GM19043 (cell line): Measurements from ENCODE around the gene PGGT1B.

Experiments
- ATAC-seq: cut with Tn5 transposase; IDR thresholded peaks from one replicate; pipeline ENCODE4 v1.9.1; 2021; ENCODE audit warnings: low read depth; ENCODE audit not compliant: unreplicated experiment

The PGGT1B gene

GRCh38 chr5:115262321-115263077 is at the start of gene PGGT1B:
PGGT1B (minus strand) TSS chr5:115262877; CDS start chr5:115262851, 26 bp downstream.
- peak; percentile 77 for ATAC-seq

DNA sequence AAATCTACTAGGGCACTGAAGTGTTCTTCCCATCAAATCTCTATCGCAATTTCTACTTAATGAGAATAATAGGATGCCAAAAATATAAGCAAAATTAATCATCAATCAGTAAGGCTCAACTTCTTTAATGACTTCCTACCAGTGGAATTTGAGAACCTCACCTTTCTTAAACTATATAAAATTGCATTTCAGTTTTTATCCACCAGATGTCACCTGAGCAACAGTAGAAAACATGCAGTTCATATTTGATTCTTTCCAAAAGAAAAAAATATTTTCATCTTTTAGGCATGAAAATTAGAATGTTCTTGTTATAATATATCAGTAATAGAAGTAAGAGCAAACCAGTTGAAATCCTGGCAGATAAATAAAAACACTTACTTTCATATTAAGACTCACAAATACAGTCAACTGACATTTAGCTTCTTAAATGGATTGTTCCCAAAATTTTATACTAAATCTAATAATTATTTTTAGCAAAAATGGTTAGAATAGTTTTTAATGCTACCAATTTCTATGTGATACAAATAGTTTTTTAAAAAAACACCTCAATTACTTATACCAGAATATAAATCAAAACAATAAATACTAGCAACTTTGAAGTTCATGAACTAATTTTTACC is 47.2 kb upstream of the PGGT1B start:
- ATAC-seq: no peak

GRCh38 chr5:115308815-115309214 is 46.1 kb upstream of the PGGT1B start:
- ATAC-seq: no peak

DNA sequence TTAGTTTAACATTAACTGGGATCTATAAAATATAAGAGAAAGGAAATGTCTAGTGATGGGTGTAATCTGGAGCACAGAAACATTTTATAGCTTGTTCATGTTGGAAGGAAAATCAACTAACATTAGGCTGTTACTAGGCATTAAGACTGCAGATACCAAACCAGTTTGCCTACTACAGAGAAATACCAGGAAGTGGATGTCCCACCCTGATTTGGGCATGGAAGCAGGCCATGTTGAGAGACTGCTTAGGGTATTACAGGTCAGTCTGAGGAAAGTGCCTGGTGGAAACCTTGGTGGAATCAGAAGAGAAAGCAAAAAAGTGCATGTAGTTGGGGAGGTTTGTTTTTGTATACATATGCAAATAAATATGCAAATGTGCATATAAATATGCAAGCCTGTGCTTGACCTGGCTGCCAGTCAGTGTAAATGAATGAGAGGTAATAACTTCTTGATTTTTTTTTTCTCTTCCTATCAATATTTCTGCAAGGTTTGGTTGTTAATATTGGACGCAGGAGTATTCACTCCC is 43.4 kb upstream of the PGGT1B start:
- ATAC-seq: no peak

GRCh38 chr5:115304496-115304895 is 41.8 kb upstream of the PGGT1B start:
- ATAC-seq: no peak

- ATAC-seq: no peak
Observed at GRCh38 chr5:115298811-115299210, 36.1 kb upstream of the PGGT1B start.

DNA sequence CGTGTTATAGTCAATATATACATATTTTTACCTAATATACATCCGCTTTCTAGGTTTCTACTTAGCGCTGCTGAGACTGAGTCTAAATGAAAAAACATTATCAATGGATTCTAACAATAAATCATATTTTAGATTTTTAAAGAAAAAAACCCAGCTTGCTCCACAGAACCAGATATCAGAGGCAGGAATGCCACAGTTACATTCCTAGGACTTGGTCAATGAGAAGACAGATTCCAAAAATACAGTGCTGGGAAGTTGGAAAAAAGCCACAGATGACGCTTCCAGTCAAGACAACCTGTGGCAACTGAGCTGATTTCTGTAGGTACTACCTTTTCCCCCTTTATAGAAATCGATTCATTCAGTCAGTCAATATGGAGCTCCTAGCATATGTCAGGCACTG is 34.4 kb upstream of the PGGT1B start:
- ATAC-seq: no peak

- peak; percentile 78 for ATAC-seq
Observed at GRCh38 chr5:115296124-115297022, 33.7 kb upstream of the PGGT1B start, which contains the start of gene CCDC112. CCDC112 (minus strand) TSS chr5:115296654; CDS start chr5:115296543, 111 bp downstream.

DNA sequence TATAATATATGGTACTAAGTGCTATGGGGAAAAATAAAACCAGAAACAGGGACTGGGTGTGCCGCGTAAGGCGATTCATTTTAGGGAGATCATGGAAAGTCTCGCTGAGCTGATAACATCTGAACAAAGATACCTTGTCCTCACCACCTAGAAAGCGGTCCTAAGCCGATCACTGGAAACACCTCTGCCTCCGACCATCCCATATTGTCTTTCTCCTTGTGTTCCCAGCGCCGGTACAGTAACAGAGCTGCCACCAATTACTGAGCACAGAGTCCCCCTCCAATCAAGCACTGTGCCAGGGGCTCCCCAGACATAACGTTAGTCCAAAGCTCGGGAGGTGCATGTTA is 33.1 kb upstream of the PGGT1B start:
- ATAC-seq: no peak

DNA sequence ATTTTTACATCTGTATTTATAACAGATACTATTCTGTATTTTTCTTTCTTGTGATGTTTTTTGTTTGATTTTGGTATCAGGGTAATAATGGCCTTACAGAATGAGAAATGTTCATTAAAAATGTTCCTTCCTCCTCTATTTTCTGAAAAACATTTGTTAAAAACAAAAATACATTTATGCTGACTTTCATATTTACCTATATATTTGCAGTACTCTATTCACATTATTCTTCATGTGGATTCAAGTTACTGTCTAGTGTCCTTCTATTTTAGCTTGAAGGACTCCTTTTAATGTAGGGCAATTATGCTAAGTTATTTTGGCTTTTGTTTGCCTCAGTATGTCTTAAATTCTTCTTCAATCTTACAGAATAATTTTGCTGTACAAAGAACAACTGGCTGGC is 28.7 kb upstream of the PGGT1B start:
- no peak for ATAC-seq

DNA sequence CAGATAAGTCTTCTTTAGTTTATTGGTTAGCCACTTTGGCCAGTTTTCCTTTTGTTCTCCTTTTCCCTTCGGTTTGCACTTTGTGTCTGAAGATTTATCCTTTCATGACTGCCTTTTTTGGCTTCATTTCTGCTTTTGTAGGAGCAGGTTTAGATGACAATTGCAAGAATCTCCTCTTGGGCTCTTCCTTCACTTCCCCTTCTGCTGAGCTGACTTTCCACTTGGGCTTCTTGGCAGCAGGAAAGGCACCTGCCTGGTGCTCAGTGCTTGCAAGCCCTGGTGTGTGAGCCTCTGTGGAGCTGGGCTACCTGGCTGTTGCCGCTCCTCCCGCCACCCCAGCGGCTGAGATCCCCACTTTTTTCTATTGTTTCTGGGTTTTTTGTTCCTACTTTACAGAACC is 26.4 kb upstream of the PGGT1B start:
- no peak for ATAC-seq

DNA sequence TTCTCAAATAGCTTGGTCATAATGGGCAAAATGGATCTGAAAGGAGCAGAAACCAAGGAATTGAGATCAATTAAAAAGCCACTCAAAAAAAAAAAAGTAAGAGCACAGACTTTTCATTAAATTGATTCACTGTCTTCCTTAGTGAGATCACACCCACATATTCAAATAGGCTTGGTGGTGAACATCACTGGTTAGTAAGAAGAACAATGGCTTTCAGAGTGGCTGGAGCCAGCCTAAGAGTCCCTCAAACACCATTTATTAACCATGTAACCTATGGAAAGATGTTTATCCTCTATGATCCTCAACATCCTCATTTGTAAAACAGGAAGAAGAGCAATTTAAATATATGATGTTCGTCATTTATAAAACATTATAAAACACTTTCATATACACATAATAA is 21.3 kb upstream of the PGGT1B start:
- ATAC-seq: no peak

- no peak for ATAC-seq
Observed at GRCh38 chr5:115282131-115282530, 19.5 kb upstream of the PGGT1B start.

GRCh38 chr5:115274584-115274983 is 11.9 kb upstream of the PGGT1B start:
- no peak for ATAC-seq

- ATAC-seq: no peak
Observed at GRCh38 chr5:115272297-115272958, 9.8 kb upstream of the PGGT1B start.

- ATAC-seq: no peak
Observed at GRCh38 chr5:115271295-115272050, 8.8 kb upstream of the PGGT1B start.

GRCh38 chr5:115267617-115268016 is 4.9 kb upstream of the PGGT1B start:
- ATAC-seq: no peak

GRCh38 chr5:115265220-115265619 is 2.5 kb upstream of the PGGT1B start:
- ATAC-seq: no peak

DNA sequence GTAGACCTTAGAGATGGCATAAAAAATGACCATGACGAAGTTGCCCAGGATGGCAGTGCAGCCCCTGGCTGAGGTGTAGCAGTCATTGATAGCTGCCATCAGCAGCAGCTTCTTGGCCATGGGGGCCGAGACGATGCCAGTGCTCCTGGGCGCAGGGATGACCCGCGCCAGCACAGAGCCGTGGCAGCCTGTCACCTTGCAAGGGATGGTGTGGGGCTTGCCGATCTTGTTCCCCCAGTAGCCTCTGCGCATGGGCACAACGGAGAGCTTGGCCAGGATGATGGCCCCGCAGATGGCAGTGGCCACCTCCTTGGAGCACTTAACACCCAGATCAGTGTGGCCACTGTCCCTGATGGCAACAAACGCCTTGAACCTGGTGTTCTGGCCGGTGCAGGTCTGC is 2.1 kb upstream of the PGGT1B start:
- no peak for ATAC-seq

- ATAC-seq: no peak
Observed at GRCh38 chr5:115263078-115263380, 352 bp upstream of the PGGT1B start.
